ENCODE data around the gene DHRS12.

Gene DHRS12

GRCh38 chr13:51731759-51732158 lies 72.2 kb downstream of the DHRS12 start:
- Histone ChIP-seq H2BK120ac (ENCODE audit: insufficient read depth, low read length, poor library complexity) (peak overlapping the region; percentile 48), H4K8ac (ENCODE audit: low read depth, low read length) (no peak overlapping the region), H2AFZ (ENCODE audit: insufficient read depth, low read length, poor library complexity) (no peak overlapping the region), H2AK5ac (ENCODE audit: low read length) (no peak overlapping the region), H3K14ac (ENCODE audit: low read length) (peak overlapping the region; percentile 11), H3K4me1 (ENCODE audit: control insufficient read depth in 1 of 2, insufficient read depth in 2 of 2, low read length in 2 of 2) (peaks cover 32 to 40% of the 10 kb centered on the region in 2 experiments), H3K18ac (ENCODE audit: low read length) (peak overlapping the region; percentile 61), H2BK12ac (ENCODE audit: low read length) (peak overlapping the region; percentile 50), H3K79me2 (ENCODE audit: control insufficient read depth, insufficient read depth, low read length, poor library complexity) (peaks cover 7% of the 10 kb centered on the region), H2BK5ac (ENCODE audit: low read depth, low read length, poor library complexity) (peak overlapping the region; percentile 57), H3K36me3 (ENCODE audit: control insufficient read depth in 1 of 2, insufficient read depth in 2 of 2, low read length in 2 of 2) (peaks cover 0 to 9% of the 10 kb centered on the region in 2 experiments), H3K4me3 (ENCODE audit: low read depth, low read length) (no peak overlapping the region), H3K79me1 (ENCODE audit: low read length) (peaks cover 27% of the 10 kb centered on the region), H3K27ac (ENCODE audit: low read depth, low read length) (peak overlapping the region; percentile 97), H3K27me3 (ENCODE audit: insufficient read depth, low read length) (no peaks in the 10 kb centered on the region), H3K9ac (ENCODE audit: low read length) (no peak overlapping the region), H4K12ac (ENCODE audit: low read depth, low read length) (no peak overlapping the region), H3K23ac (ENCODE audit: low read length) (no peak overlapping the region), H3K4ac (ENCODE audit: low read depth, low read length) (peak overlapping the region; percentile 67), H4K91ac (ENCODE audit: low read depth, low read length) (peak overlapping the region; percentile 31), H3K9me3 (ENCODE audit: insufficient read depth, low read depth, low read length) (no peaks in the 10 kb centered on the region), H3K4me2 (ENCODE audit: low read length) (no peak overlapping the region)
- no peak for DNase-seq
- no CpG with 5 or more reads among the region's 4 CpGs for WGBS (ENCODE audit: extremely low coverage, insufficient coverage, insufficient read length)

DNA sequence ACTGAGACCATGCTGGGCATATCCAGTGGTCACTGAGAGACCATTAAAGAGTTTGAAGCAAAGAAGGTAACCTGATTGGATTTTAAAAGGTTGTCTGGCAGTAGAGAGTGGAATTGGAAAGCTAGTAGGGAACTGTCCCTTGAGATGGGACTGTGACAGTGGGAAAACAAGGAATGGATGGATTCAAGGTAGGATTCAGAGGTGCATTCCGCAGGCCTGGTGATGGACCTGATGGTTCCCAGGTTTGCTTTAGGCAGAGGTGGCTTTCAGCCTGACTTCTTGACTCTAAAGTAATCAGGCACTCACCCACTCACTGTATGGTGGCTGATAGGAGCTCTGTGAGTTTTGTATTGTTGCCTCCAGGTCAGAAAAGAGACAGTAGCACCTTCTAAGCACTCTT lies 73.0 kb downstream of the DHRS12 start:
- Histone ChIP-seq H4K91ac (ENCODE audit: low read depth, low read length) (peak overlapping the region; percentile 96), H3K4me3 (ENCODE audit: low read depth, low read length) (no peak overlapping the region), H3K79me2 (ENCODE audit: control insufficient read depth, insufficient read depth, low read length, poor library complexity) (peaks cover 7% of the 10 kb centered on the region), H4K8ac (ENCODE audit: low read depth, low read length) (peak overlapping the region; percentile 78), H3K27me3 (ENCODE audit: insufficient read depth, low read length) (no peaks in the 10 kb centered on the region), H3K36me3 (ENCODE audit: control insufficient read depth in 1 of 2, insufficient read depth in 2 of 2, low read length in 2 of 2) (peaks cover 0 to 9% of the 10 kb centered on the region in 2 experiments), H2BK12ac (ENCODE audit: low read length) (peak overlapping the region; percentile 98), H3K4me2 (ENCODE audit: low read length) (no peak overlapping the region), H3K4ac (ENCODE audit: low read depth, low read length) (peak overlapping the region; percentile 75), H3K18ac (ENCODE audit: low read length) (peak overlapping the region; percentile 82), H3K23ac (ENCODE audit: low read length) (no peak overlapping the region), H3K79me1 (ENCODE audit: low read length) (peaks cover 27% of the 10 kb centered on the region), H3K4me1 (ENCODE audit: control insufficient read depth in 1 of 2, insufficient read depth in 2 of 2, low read length in 2 of 2) (peaks cover 32 to 43% of the 10 kb centered on the region in 2 experiments), H3K27ac (ENCODE audit: low read depth, low read length) (peak overlapping the region; percentile 97), H2AK5ac (ENCODE audit: low read length) (peak overlapping the region; percentile 82), H3K9ac (ENCODE audit: low read length) (no peak overlapping the region), H2BK120ac (ENCODE audit: insufficient read depth, low read length, poor library complexity) (peak overlapping the region; percentile 98), H2AFZ (ENCODE audit: insufficient read depth, low read length, poor library complexity) (peak overlapping the region; percentile 31), H2BK5ac (ENCODE audit: low read depth, low read length, poor library complexity) (peak overlapping the region; percentile 95), H4K12ac (ENCODE audit: low read depth, low read length) (peak overlapping the region; percentile 45), H3K9me3 (ENCODE audit: insufficient read depth, low read depth, low read length) (no peaks in the 10 kb centered on the region), H3K14ac (ENCODE audit: low read length) (peak overlapping the region; percentile 85)
- WGBS (ENCODE audit: extremely low coverage, insufficient coverage, insufficient read length): no CpG with 5 or more reads among the region's 1 CpG
- no peak for DNase-seq

DNA sequence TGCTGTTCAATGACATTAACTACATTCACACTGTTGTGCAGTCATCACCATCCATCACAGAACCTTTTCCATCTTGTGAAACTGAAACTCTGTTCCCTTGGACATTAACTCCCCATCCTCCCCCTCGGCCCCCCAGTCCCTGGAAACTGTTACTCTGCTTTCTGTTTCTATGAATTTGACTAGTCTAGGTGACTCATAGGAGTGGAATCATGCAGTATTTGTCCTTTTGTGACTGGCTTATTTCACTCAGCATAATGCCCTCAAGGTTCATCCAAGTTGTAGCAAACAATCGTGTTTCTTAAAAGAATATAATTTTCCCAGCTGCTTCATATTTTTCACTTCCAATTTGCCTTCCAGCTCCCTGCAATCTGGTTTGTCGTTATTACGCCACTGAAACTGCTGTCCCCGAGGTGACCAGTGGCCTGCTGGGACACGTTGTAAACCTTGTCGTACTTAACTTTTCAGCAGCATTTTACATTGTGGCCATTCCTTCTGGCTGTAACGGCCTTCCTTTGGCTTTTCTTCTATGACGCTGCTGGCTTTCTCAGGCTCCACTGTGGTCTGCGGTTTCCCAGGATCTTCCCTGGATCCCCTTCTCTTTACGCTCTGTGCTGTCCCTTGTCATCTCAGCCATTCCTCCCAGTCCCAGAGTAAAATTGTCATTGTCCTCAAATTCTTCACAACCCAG lies 74.0 kb downstream of the DHRS12 start:
- Histone ChIP-seq H2BK120ac (ENCODE audit: insufficient read depth, low read length, poor library complexity) (peak overlapping the region; percentile 98), H3K79me2 (ENCODE audit: control insufficient read depth, insufficient read depth, low read length, poor library complexity) (peaks cover 7% of the 10 kb centered on the region), H3K4me3 (ENCODE audit: low read depth, low read length) (no peak overlapping the region), H2AFZ (ENCODE audit: insufficient read depth, low read length, poor library complexity) (peak overlapping the region; percentile 73), H4K8ac (ENCODE audit: low read depth, low read length) (peak overlapping the region; percentile 78), H4K12ac (ENCODE audit: low read depth, low read length) (peak overlapping the region; percentile 34), H3K4me2 (ENCODE audit: low read length) (peak overlapping the region; percentile 69), H3K27ac (ENCODE audit: low read depth, low read length) (peak overlapping the region; percentile 97), H3K9me3 (ENCODE audit: insufficient read depth, low read depth, low read length) (no peaks in the 10 kb centered on the region), H3K14ac (ENCODE audit: low read length) (peak overlapping the region; percentile 85), H3K9ac (ENCODE audit: low read length) (peak overlapping the region; percentile 23), H3K27me3 (ENCODE audit: insufficient read depth, low read length) (no peaks in the 10 kb centered on the region), H2BK5ac (ENCODE audit: low read depth, low read length, poor library complexity) (peak overlapping the region; percentile 95), H4K91ac (ENCODE audit: low read depth, low read length) (peak overlapping the region; percentile 96), H2BK12ac (ENCODE audit: low read length) (peak overlapping the region; percentile 98), H3K4me1 (ENCODE audit: control insufficient read depth in 1 of 2, insufficient read depth in 2 of 2, low read length in 2 of 2) (peaks cover 29 to 39% of the 10 kb centered on the region in 2 experiments), H3K36me3 (ENCODE audit: control insufficient read depth in 1 of 2, insufficient read depth in 2 of 2, low read length in 2 of 2) (peaks cover 0 to 9% of the 10 kb centered on the region in 2 experiments), H3K79me1 (ENCODE audit: low read length) (peaks cover 24% of the 10 kb centered on the region), H3K23ac (ENCODE audit: low read length) (no peak overlapping the region), H3K18ac (ENCODE audit: low read length) (peak overlapping the region; percentile 82), H2AK5ac (ENCODE audit: low read length) (peak overlapping the region; percentile 82), H3K4ac (ENCODE audit: low read depth, low read length) (peak overlapping the region; percentile 75)
- peak; percentile 44 to 76 for DNase-seq
- no CpG with 5 or more reads among the region's 11 CpGs for WGBS (ENCODE audit: extremely low coverage, insufficient coverage, insufficient read length)

DNA sequence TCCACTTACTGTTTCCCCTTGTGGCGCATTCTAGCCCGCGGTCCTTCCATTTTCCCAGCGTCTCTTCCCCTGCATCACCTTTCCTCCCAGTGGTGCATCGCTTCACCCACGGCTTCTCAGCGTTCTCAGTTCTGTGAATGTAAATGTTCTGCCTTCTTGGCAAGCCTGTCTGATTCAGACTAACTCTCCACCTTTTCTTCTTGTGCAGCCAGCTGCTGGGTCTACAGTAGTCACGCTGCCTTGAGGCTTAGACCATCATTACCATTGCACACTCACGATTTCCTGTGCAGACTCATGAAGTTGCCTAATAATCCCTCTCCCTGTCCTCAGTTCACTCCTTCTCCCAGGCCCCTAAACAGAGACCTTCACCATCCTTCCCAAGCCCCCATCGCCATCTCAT lies 75.0 kb downstream of the DHRS12 start:
- H2BK12ac ChIP-seq (ENCODE audit: low read length): peak overlapping the region; percentile 70
- peak overlapping the region; percentile 25 for H3K14ac ChIP-seq (ENCODE audit: low read length)
- peaks cover 24% of the 10 kb centered on the region for H3K79me1 ChIP-seq (ENCODE audit: low read length)
- peaks cover 7% of the 10 kb centered on the region for H3K79me2 ChIP-seq (ENCODE audit: control insufficient read depth, insufficient read depth, low read length, poor library complexity)
- peak overlapping the region; percentile 15 for H3K4ac ChIP-seq (ENCODE audit: low read depth, low read length)
- H4K8ac ChIP-seq (ENCODE audit: low read depth, low read length): peak overlapping the region; percentile 25
- no peaks in the 10 kb centered on the region for H3K9me3 ChIP-seq (ENCODE audit: insufficient read depth, low read depth, low read length)
- peak overlapping the region; percentile 0 for H4K12ac ChIP-seq (ENCODE audit: low read depth, low read length)
- H3K4me2 ChIP-seq (ENCODE audit: low read length): no peak overlapping the region
- WGBS (ENCODE audit: extremely low coverage, insufficient coverage, insufficient read length): no CpG with 5 or more reads among the region's 10 CpGs
- peak overlapping the region; percentile 23 for H2BK5ac ChIP-seq (ENCODE audit: low read depth, low read length, poor library complexity)
- H3K27ac ChIP-seq (ENCODE audit: low read depth, low read length): peak overlapping the region; percentile 92
- peak; percentile 87 to 90 for DNase-seq
- H4K91ac ChIP-seq (ENCODE audit: low read depth, low read length): peak overlapping the region; percentile 53
- H3K18ac ChIP-seq (ENCODE audit: low read length): peak overlapping the region; percentile 55
- H2BK120ac ChIP-seq (ENCODE audit: insufficient read depth, low read length, poor library complexity): peak overlapping the region; percentile 91
- H2AFZ ChIP-seq (ENCODE audit: insufficient read depth, low read length, poor library complexity): no peak overlapping the region
- no peak overlapping the region for H3K23ac ChIP-seq (ENCODE audit: low read length)
- peaks cover 28 to 36% of the 10 kb centered on the region in 2 experiments for H3K4me1 ChIP-seq (ENCODE audit: control insufficient read depth in 1 of 2, insufficient read depth in 2 of 2, low read length in 2 of 2)
- H3K27me3 ChIP-seq (ENCODE audit: insufficient read depth, low read length): no peaks in the 10 kb centered on the region
- peaks cover 0 to 9% of the 10 kb centered on the region in 2 experiments for H3K36me3 ChIP-seq (ENCODE audit: control insufficient read depth in 1 of 2, insufficient read depth in 2 of 2, low read length in 2 of 2)
- no peak overlapping the region for H3K9ac ChIP-seq (ENCODE audit: low read length)
- no peak overlapping the region for H3K4me3 ChIP-seq (ENCODE audit: low read depth, low read length)
- peak overlapping the region; percentile 49 for H2AK5ac ChIP-seq (ENCODE audit: low read length)
